GM19395 (cell line): ENCODE data around the gene MCEE.
"Not testable (repeated sequence)": the region's sequence is repeated elsewhere in the genome, so short reads cannot be mapped to it uniquely, and the experiment has no call there.

Source experiments
- ATAC-seq: cut with Tn5 transposase; IDR thresholded peaks from one replicate; pipeline ENCODE4 v1.9.1; 2021; ENCODE audit warnings: mild to moderate bottlenecking, moderate library complexity; ENCODE audit not compliant: unreplicated experiment

MCEE gene

GRCh38 chr2:71129114-71129901 is 721 bp downstream of the MCEE start:
- ATAC-seq: peak; percentile 17

GRCh38 chr2:71126957-71127356 is 3.1 kb downstream of the MCEE start:
- no peak for ATAC-seq

- ATAC-seq: no peak
Observed at GRCh38 chr2:71125506-71126294, 4.3 kb downstream of the MCEE start.

GRCh38 chr2:71122387-71123298 is 7.4 kb downstream of the MCEE start:
- no peak for ATAC-seq

- ATAC-seq: no peak
Observed at GRCh38 chr2:71121479-71121878, 8.6 kb downstream of the MCEE start.

GRCh38 chr2:71120195-71120594 is 9.8 kb downstream of the MCEE start:
- ATAC-seq: no peak

- ATAC-seq: no peak
Observed at GRCh38 chr2:71117063-71117462, 13.0 kb downstream of the MCEE start.

- no peak for ATAC-seq
Observed at GRCh38 chr2:71113843-71114242, 16.2 kb downstream of the MCEE start.

GRCh38 chr2:71108091-71108490 is 21.9 kb downstream of the MCEE start:
- ATAC-seq: no peak

- not testable (repeated sequence) for ATAC-seq
Observed at GRCh38 chr2:71106463-71106862, 23.6 kb downstream of the MCEE start.

GRCh38 chr2:71103809-71104208 is 26.2 kb downstream of the MCEE start:
- no peak for ATAC-seq

- ATAC-seq: no peak
Observed at GRCh38 chr2:71102981-71103681, 26.9 kb downstream of the MCEE start.

- no peak for ATAC-seq
Observed at GRCh38 chr2:71101656-71102055, 28.4 kb downstream of the MCEE start.

GRCh38 chr2:71100195-71100964 is 29.6 kb downstream of the MCEE start:
- ATAC-seq: peak; percentile 63

- not testable (repeated sequence) for ATAC-seq
Observed at GRCh38 chr2:71092491-71093260, 37.4 kb downstream of the MCEE start.

- ATAC-seq: not testable (repeated sequence)
Observed at GRCh38 chr2:71091808-71092207, 38.2 kb downstream of the MCEE start.

GRCh38 chr2:71089475-71089874 is 40.6 kb downstream of the MCEE start:
- ATAC-seq: not testable (repeated sequence)

- ATAC-seq: not testable (repeated sequence)
Observed at GRCh38 chr2:71085325-71086003, 44.6 kb downstream of the MCEE start.
